Erythroblast (primary cell): Measurements from ENCODE around the gene IL1RN.

Source experiments
- DNase-seq, 2 experiments: peaks; one replicate each; lab custom pipeline; 2025; lab: John Stamatoyannopoulos, UW
- GATA1 ChIP-seq: IDR thresholded peaks from 2 replicates; pipeline ENCODE4 v1.6.1; 2011; ENCODE audit warnings: low read depth, mild to moderate bottlenecking, control low read depth, low read length, moderate library complexity
- POLR2A ChIP-seq: IDR thresholded peaks from 2 replicates; pipeline ENCODE4 v1.6.1; 2011; ENCODE audit warnings: mild to moderate bottlenecking, low read length

Gene IL1RN

DNA sequence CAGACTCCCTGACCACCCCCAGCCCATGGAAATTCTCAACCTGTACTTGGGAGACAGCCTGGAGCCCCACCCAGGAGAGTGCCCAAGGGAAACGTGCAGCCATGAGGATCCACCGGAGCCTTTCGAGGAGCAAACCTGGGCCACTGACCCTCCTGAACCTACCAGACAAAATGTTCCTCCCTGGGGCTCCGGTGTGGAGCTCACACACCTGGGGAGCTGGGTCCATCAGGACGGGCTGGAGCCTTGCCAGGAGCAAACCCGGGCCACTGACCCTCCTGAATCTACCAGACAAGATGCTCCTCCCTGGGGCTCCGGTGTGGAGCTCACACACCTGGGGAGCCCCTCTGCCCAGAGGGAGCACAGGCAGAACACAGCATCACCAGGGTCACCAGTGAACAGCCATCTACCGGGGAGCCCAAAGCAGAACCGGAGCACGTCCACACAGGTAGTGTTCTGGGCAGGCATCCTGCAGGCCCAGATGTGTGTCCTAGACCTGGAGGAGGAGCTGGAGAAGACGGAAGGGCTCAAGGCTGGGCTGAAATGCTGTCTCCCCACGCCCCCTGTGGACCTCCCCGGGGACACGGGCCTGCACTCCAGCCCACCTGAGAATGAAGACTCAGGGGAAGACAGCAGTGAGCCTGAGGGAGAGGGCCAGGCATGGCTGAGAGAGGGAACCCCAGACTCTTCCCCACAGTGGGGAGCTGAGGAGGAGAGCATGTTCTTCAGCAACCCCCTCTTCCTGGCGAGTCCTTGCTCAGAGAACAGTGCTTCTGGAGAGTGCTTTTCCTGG, 55.3 kb downstream of the IL1RN start:
- TF ChIP-seq GATA1 (no peak), POLR2A (no peak)
- DNase-seq, result no peak

DNA sequence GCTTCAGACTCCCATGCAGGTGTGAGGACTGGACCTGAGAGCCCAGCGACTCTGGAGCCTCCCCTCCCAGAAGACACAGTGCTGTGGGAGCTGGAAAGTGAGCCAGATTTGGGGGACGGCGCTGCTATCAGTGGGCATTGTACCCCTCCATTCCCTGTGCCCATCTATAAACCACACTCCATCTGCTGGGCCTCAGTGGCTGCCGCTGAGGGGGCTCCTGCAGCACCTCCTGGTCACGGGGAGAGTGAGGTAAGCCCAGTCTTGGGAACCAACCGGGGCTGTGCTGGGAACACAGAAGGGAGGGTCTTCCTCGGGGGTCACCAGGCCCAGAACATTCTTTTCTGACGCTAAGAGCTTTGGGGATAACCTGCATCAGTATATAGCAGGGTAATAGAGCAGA, 55.9 kb downstream of the IL1RN start:
- no peak for DNase-seq

More for the DNA sequence above, 55.9 kb downstream of the IL1RN start:
- TF ChIP-seq GATA1 (no peak), POLR2A (no peak)
